Measurements from ENCODE around the gene MALRD1.

The MALRD1 gene

DNA sequence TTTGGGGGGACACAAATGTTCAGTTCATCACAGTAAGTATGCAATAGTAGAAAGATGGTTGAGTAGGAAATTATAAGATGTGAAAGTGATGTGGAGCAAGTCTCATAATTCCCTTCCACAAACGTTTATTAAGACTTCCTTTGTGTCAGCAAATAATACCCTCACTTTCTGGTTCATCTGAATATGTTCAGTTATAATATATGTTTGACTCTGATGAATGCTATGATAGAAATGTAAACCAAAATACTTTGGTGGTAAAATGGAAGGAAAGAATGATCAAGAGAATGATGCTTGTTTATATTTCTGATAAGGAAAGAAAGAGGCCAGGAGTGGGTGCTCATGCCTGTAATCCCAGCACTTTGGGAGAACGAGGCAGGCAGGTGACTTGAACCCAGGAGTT lies 655.9 kb downstream of the MALRD1 start:
- Histone ChIP-seq H3K4me2 (no peak overlapping the region), H3K9ac (no peak overlapping the region), H3K79me2 (ENCODE audit: insufficient read depth, low read depth) (no peaks in the 10 kb centered on the region), H3K36me3 (ENCODE audit: insufficient read depth) (no peaks in the 10 kb centered on the region), H4K20me1 (ENCODE audit: insufficient read depth) (no peaks in the 10 kb centered on the region), H3K27ac (no peak overlapping the region), H3K27me3 (ENCODE audit: insufficient read depth, low read depth) (no peaks in the 10 kb centered on the region), H3K4me3 (IDR thresholded peaks at IDR 0.05; ENCODE audit: insufficient read depth, low read depth, low read length) (no peak overlapping the region), H2AFZ (ENCODE audit: low read depth) (no peak overlapping the region), H3K4me1 (ENCODE audit: low read depth, poor library complexity, severe bottlenecking) (no peaks in the 10 kb centered on the region)
- no peak for TF ChIP-seq CTCF (conservative IDR thresholded peaks at IDR 0.05; ENCODE audit: low read depth, low read length)

DNA sequence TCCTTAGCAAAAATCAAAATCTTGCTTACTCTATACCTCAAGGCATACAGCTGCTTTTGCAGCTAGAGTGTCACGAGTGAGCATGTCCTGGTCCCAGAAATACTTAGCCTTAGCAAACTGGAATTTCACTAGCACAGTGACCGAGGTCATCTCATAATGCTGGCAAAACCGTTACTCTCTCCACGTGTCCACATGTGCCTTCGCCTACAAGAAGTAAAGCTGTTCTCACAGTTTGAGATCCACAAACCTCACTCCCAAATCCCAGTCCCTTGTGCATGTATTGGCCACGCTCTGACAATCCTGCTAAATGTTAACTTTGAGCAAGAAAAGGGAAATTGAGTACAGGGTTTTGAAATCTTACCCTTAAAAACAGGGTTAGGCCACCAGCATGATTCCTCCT lies 656.6 kb downstream of the MALRD1 start:
- no peak for TF ChIP-seq CTCF (conservative IDR thresholded peaks at IDR 0.05; ENCODE audit: low read depth, low read length)
- no peak overlapping the region for H2AFZ ChIP-seq (ENCODE audit: low read depth)
- H3K27ac ChIP-seq = no peak overlapping the region
- no peak overlapping the region for H3K4me3 ChIP-seq (IDR thresholded peaks at IDR 0.05; ENCODE audit: insufficient read depth, low read depth, low read length)
- no peaks in the 10 kb centered on the region for H3K27me3 ChIP-seq (ENCODE audit: insufficient read depth, low read depth)
- H3K4me1 ChIP-seq (ENCODE audit: low read depth, poor library complexity, severe bottlenecking) = no peaks in the 10 kb centered on the region
- no peak overlapping the region for H3K9ac ChIP-seq
- H3K4me2 ChIP-seq = no peak overlapping the region
- H4K20me1 ChIP-seq (ENCODE audit: insufficient read depth) = no peaks in the 10 kb centered on the region
- H3K79me2 ChIP-seq (ENCODE audit: insufficient read depth, low read depth) = no peaks in the 10 kb centered on the region
- H3K36me3 ChIP-seq (ENCODE audit: insufficient read depth) = no peaks in the 10 kb centered on the region

DNA sequence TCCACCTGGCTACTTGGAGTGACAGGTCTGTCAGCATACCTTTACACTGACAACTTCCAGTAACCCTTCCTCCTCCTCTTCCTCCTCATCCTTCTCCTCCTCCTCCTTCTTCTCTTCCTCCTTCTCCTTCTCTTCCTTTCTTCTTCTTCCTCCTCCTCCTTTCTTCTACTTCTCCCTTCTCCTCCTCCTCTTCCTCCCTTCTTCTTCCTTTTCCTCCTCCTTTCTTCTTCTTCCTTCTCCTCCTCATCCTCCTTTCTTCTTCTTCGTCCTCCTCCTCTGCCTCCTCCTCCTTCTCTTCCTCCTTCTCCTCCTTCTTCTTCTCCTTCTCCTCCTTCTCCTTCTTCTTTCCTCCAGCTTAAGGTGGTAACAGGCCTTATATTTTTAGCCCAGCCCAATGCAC lies 658.3 kb downstream of the MALRD1 start:
- H3K4me3 ChIP-seq (IDR thresholded peaks at IDR 0.05; ENCODE audit: insufficient read depth, low read depth, low read length) = no peak overlapping the region
- no peaks in the 10 kb centered on the region for H3K4me1 ChIP-seq (ENCODE audit: low read depth, poor library complexity, severe bottlenecking)
- no peak overlapping the region for H2AFZ ChIP-seq (ENCODE audit: low read depth)
- no peaks in the 10 kb centered on the region for H3K36me3 ChIP-seq (ENCODE audit: insufficient read depth)
- TF ChIP-seq CTCF (conservative IDR thresholded peaks at IDR 0.05; ENCODE audit: low read depth, low read length) = no peak
- no peak overlapping the region for H3K27ac ChIP-seq
- H3K79me2 ChIP-seq (ENCODE audit: insufficient read depth, low read depth) = no peaks in the 10 kb centered on the region
- no peak overlapping the region for H3K4me2 ChIP-seq
- H4K20me1 ChIP-seq (ENCODE audit: insufficient read depth) = no peaks in the 10 kb centered on the region
- no peaks in the 10 kb centered on the region for H3K27me3 ChIP-seq (ENCODE audit: insufficient read depth, low read depth)
- no peak overlapping the region for H3K9ac ChIP-seq

GRCh38 chr10:19707376-19707775 lies 658.8 kb downstream of the MALRD1 start:
- H3K27ac ChIP-seq = no peak overlapping the region
- H3K27me3 ChIP-seq (ENCODE audit: insufficient read depth, low read depth) = no peaks in the 10 kb centered on the region
- H3K4me2 ChIP-seq = no peak overlapping the region
- no peak overlapping the region for H3K9ac ChIP-seq
- H3K4me3 ChIP-seq (IDR thresholded peaks at IDR 0.05; ENCODE audit: insufficient read depth, low read depth, low read length) = no peak overlapping the region
- H3K4me1 ChIP-seq (ENCODE audit: low read depth, poor library complexity, severe bottlenecking) = no peaks in the 10 kb centered on the region
- no peaks in the 10 kb centered on the region for H4K20me1 ChIP-seq (ENCODE audit: insufficient read depth)
- no peaks in the 10 kb centered on the region for H3K79me2 ChIP-seq (ENCODE audit: insufficient read depth, low read depth)
- TF ChIP-seq CTCF (conservative IDR thresholded peaks at IDR 0.05; ENCODE audit: low read depth, low read length) = no peak
- H3K36me3 ChIP-seq (ENCODE audit: insufficient read depth) = no peaks in the 10 kb centered on the region
- H2AFZ ChIP-seq (ENCODE audit: low read depth) = no peak overlapping the region

GRCh38 chr10:19708031-19708430 lies 659.4 kb downstream of the MALRD1 start:
- H3K27me3 ChIP-seq (ENCODE audit: insufficient read depth, low read depth) = no peaks in the 10 kb centered on the region
- H4K20me1 ChIP-seq (ENCODE audit: insufficient read depth) = no peaks in the 10 kb centered on the region
- no peaks in the 10 kb centered on the region for H3K79me2 ChIP-seq (ENCODE audit: insufficient read depth, low read depth)
- no peak overlapping the region for H2AFZ ChIP-seq (ENCODE audit: low read depth)
- H3K9ac ChIP-seq = no peak overlapping the region
- H3K36me3 ChIP-seq (ENCODE audit: insufficient read depth) = no peaks in the 10 kb centered on the region
- no peaks in the 10 kb centered on the region for H3K4me1 ChIP-seq (ENCODE audit: low read depth, poor library complexity, severe bottlenecking)
- TF ChIP-seq CTCF (conservative IDR thresholded peaks at IDR 0.05; ENCODE audit: low read depth, low read length) = no peak
- H3K4me2 ChIP-seq = no peak overlapping the region
- H3K4me3 ChIP-seq (IDR thresholded peaks at IDR 0.05; ENCODE audit: insufficient read depth, low read depth, low read length) = no peak overlapping the region
- H3K27ac ChIP-seq = no peak overlapping the region

Data from KMS-11 (cell line).